ENCODE results near the gene NAB2. TPM values are rescaled to one million over a fixed set of nuclear protein-coding genes. Genes with fewer than 3 reads are reported as not detected.

Gene NAB2
- total RNA-seq, 1 experiment from 2014 or later: 20.8 TPM

DNA sequence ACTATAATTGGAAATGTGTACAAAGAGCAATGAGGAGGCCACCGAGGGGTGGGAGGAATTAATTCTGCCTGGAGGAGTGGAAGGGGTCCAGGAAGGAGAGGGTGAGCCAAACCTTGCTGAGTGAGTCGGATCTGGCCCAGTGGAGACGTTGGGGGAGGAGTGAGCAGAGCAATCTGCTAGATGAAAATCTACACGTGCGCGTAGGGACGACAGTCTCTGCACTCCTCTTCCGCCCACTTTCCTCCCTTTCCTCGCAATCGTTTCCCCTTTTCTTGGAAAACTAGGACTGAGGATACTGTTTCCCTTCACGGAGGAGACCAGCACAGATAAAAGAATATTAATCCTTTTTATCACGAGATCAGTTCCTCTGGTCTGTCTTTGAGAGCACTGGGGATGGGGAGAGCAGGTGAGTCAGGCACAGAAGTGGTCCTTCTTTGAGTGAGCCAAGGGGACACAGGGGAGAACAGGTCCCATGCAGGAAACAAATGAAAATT is 2.9 kb upstream of the NAB2 start:
- Histone ChIP-seq H3K4me3 (ENCODE audit: insufficient read depth, low read depth, low read length) (peak overlapping the region; percentile 78), H3K36me3 (replicated peaks; ENCODE audit: control insufficient read depth, insufficient read depth, low read length) (no peaks in the 10 kb centered on the region), H3K27me3 (ENCODE audit: control insufficient read depth, insufficient read depth, low read length) (peaks cover 4% of the 10 kb centered on the region; the same call in 1 of the 2 replicates)
- DNase-seq: peak; percentile 26

DNA sequence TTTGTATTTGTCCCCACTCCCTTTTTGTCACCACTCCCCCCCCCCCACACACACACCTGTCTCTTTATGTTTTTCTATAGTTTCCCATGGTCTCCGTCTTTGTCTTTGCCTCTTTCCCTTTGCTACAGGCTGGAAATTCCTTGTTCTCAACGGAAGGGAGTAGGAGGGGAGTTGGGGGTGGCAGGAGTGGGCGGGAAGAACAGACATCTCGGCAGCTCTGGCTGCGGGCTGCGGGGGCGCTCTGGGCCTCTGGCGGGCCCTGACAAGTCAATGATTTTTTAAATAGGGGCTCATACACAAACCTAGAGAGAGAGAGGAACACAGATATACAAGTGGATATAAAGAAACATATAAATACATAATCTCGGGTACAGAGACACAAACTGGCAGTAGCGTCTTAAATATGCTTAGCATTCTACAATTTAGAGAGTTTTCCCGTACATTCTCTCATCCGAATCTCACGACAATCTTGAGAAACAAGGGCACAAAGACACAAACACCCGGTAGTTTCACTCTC is 2.4 kb upstream of the NAB2 start:
- H3K36me3 ChIP-seq (replicated peaks; ENCODE audit: control insufficient read depth, insufficient read depth, low read length): peaks cover 1% of the 10 kb centered on the region; the same call in 1 of the 2 replicates
- H3K27me3 ChIP-seq (ENCODE audit: control insufficient read depth, insufficient read depth, low read length): peaks cover 4% of the 10 kb centered on the region; the same call in 1 of the 2 replicates
- peak; percentile 83 for DNase-seq
- H3K4me3 ChIP-seq (ENCODE audit: insufficient read depth, low read depth, low read length): peak overlapping the region; percentile 78

DNA sequence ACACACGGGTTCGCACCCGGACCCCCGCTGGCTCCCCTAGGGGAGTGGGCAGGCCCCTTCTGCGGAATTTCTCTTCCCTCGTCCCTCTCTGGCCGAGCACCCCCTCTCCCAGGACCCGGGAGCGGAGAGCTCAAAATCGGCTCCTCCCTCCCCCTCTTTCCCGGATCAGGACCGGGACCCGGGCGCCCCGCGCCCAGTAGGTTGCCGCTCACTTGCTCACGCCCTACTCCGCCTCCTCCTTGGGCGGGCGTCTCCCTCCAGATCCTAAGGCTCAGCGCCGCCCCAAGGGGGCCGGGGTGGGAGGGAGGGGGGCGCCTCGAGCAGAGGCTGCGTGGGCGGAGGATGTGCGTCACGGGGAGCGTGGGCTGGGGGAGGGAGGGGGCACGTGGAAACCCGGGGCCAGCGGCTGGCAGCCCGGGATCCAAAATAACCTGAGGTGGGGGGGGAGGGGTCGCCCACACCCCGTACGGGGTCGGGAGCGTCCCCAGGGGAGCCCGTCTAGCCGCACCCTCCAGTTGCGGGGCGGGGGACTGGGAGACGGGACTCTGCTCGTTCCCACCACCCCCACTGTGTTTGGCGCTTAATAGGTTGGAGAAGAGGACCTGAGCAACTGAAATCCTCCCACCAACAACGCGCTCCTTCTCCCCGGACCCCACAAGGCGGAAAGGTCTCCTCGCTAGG is 1.8 kb upstream of the NAB2 start:
- Histone ChIP-seq H3K4me3 (ENCODE audit: insufficient read depth, low read depth, low read length) (peak overlapping the region; percentile 78), H3K36me3 (replicated peaks; ENCODE audit: control insufficient read depth, insufficient read depth, low read length) (peaks cover 1% of the 10 kb centered on the region; the same call in 1 of the 2 replicates), H3K27me3 (ENCODE audit: control insufficient read depth, insufficient read depth, low read length) (peaks cover 4% of the 10 kb centered on the region; the same call in 1 of the 2 replicates)
- peak; percentile 93 for DNase-seq

DNA sequence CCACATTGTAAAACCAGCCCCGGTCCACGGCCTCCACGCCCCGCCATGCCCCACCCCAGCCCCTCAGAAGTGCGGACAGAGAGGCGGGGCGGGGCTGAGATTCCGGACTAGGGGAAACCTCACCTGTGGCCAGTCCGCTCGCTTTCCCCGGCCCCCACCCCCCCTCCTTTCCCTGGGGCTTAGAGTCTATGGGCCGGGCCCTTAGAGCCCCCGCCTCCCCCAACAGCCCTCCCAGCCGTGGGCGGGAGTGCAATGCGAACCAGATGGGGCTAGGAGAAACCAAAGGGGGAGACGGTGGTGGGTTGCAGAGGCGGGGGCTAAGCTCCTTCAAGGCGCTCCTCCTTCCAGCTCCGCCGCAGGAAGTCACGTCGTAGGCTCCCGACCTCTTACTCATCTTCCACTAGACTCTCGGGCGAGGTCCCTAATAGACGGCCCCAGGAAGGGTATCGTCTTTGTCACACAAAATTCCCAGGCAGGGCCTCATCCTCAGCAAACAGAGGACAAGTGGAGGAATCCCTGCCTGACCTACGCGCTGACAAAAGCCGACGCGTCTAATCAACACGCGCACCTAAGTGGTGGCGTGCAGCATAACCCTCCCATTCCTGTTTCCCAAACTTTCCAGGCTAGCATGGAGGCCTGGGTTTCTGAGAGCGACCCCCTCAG is 1.1 kb upstream of the NAB2 start:
- peak overlapping the region; percentile 78 for H3K4me3 ChIP-seq (ENCODE audit: insufficient read depth, low read depth, low read length)
- peak; percentile 92 for DNase-seq
- H3K36me3 ChIP-seq (replicated peaks; ENCODE audit: control insufficient read depth, insufficient read depth, low read length): peaks cover 5% of the 10 kb centered on the region
- peaks cover 4% of the 10 kb centered on the region; the same call in 1 of the 2 replicates for H3K27me3 ChIP-seq (ENCODE audit: control insufficient read depth, insufficient read depth, low read length)

DNA sequence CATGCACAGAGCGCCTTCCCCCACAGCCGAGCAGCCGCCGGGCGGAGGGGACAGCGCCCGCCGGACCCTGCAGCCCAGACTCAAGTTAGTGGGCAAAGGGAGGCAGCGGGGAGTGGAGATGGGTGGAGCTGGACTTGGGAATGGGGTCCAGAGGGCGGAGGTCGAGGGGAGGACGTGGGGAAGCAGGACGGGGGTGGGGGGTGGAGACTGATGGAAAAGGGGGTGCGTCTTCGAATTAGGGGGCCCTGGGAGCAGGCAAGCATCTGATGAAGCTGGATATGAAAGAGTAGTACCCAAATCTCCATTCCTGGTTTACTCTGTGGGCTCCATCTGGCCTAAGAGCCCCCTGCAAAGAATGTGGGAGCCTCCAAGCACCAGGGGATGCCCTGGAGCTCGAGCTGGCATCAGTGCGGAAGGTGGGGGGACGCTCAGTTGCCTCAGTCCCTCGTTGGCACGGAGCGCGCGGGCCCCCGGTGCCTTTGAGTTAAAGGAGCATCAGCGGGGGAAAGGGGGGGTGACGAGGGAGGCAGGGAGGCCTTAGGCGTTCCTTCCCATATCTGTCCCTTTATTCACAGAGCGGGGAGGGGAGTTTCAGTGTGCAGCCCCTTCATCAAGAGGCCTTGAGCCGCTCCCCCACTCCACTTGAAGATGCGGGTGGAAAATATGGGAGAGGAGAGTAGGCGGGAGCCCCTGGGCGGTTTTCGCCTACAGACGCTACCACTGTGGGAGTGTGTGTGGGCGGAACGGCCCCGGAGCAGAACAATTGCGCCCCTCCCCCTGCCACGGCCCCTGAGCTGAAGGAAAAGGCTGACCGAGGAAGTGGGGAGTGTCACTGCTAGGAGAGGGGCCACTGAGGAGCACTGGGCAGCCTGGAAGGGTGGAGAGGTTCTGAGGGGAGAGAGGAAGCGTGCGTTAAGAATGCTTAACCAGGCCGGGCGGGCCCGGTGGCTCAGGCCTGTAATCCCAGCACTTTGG is 644 bp downstream of the NAB2 start:
- H3K4me3 ChIP-seq (ENCODE audit: insufficient read depth, low read depth, low read length): peak overlapping the region; percentile 95
- peak; percentile 79 for DNase-seq
- H3K27me3 ChIP-seq (ENCODE audit: control insufficient read depth, insufficient read depth, low read length): peaks cover 4% of the 10 kb centered on the region; the same call in 1 of the 2 replicates
- peaks cover 5% of the 10 kb centered on the region for H3K36me3 ChIP-seq (replicated peaks; ENCODE audit: control insufficient read depth, insufficient read depth, low read length)

DNA sequence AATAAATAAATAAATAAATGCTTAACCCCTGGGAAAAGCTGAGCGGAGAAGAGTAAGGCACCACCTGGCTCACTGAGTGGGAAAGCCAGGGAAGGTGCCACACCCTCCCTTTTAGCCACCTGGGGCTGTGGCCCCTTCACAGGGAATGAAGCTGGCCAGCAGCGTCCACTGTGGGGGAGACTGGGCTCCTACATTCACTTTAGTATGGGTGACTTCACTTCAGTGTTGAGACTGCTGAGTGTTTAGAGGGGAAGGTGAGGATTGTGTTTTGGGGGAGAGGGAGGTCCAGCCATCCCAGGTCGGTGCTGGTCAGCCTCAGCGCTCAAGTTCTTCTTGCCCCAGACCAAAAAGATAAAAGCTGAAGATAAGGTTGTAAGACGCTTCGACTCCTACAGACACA is 1.6 kb downstream of the NAB2 start:
- H3K27me3 ChIP-seq (ENCODE audit: control insufficient read depth, insufficient read depth, low read length): peaks cover 4% of the 10 kb centered on the region; the same call in 1 of the 2 replicates
- DNase-seq: peak; percentile 30
- H3K36me3 ChIP-seq (replicated peaks; ENCODE audit: control insufficient read depth, insufficient read depth, low read length): peaks cover 9% of the 10 kb centered on the region
- H3K4me3 ChIP-seq (ENCODE audit: insufficient read depth, low read depth, low read length): no peak overlapping the region

DNA sequence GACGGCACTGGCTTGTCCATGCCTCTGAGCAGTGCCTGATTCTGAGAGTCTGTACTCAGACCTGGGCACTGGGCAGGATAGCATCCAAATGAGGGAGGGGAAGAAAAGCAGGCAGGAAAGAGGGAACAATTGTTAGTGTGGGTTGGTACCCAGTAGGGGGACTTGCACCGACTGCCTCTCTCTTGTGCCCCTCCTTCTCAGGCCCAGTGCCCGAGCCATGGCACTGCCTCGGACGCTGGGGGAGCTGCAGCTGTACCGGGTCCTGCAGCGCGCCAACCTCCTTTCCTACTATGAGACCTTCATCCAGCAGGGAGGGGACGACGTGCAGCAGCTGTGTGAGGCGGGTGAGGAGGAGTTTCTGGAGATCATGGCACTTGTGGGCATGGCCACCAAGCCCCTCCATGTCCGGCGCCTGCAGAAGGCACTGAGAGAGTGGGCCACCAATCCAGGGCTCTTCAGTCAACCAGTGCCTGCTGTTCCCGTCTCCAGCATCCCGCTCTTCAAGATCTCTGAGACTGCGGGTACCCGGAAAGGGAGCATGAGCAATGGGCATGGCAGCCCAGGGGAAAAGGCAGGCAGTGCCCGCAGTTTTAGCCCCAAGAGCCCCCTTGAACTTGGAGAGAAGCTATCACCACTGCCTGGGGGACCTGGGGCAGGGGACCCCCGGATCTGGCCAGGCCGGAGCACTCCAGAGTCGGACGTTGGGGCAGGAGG is 2.2 kb downstream of the NAB2 start:
- Histone ChIP-seq H3K4me3 (ENCODE audit: insufficient read depth, low read depth, low read length) (no peak overlapping the region), H3K27me3 (ENCODE audit: control insufficient read depth, insufficient read depth, low read length) (peaks cover 4% of the 10 kb centered on the region; the same call in 1 of the 2 replicates), H3K36me3 (replicated peaks; ENCODE audit: control insufficient read depth, insufficient read depth, low read length) (peaks cover 11% of the 10 kb centered on the region)
- DNase-seq: peak; percentile 35

DNA sequence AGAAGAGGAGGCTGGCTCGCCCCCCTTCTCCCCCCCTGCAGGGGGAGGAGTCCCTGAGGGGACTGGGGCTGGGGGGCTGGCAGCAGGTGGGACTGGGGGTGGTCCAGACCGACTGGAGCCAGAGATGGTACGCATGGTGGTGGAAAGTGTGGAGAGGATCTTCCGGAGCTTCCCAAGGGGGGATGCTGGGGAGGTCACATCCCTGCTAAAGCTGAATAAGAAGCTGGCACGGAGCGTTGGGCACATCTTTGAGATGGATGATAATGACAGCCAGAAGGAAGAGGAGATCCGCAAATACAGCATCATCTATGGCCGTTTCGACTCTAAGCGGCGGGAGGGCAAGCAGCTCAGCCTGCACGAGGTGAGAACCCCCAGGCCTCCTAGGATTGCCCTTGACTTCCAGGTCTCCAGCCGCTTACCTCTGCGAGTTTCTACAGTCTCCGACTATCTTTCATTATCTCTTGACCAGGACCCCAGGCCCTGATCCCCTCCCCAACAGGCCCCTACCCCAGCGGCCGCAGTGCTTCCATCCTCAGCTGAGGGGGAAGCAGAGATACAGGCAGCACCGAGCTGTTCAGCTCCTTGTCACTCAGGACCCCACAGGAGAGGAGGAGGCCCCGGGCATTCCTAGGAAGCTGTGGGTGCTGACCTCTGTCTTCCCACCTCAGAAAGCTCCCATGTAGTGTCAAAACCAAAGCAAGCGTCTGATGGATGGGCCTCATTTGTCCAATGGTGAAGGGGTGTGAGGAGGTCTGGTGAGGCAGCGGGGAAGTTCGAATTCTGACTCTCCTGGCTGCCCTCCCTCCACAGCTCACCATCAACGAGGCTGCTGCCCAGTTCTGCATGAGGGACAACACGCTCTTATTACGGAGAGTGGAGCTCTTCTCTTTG is 3.0 kb downstream of the NAB2 start:
- peak; percentile 24 for DNase-seq
- peaks cover 4% of the 10 kb centered on the region; the same call in 1 of the 2 replicates for H3K27me3 ChIP-seq (ENCODE audit: control insufficient read depth, insufficient read depth, low read length)
- H3K36me3 ChIP-seq (replicated peaks; ENCODE audit: control insufficient read depth, insufficient read depth, low read length): peaks cover 15% of the 10 kb centered on the region
- no peak overlapping the region for H3K4me3 ChIP-seq (ENCODE audit: insufficient read depth, low read depth, low read length)

DNA sequence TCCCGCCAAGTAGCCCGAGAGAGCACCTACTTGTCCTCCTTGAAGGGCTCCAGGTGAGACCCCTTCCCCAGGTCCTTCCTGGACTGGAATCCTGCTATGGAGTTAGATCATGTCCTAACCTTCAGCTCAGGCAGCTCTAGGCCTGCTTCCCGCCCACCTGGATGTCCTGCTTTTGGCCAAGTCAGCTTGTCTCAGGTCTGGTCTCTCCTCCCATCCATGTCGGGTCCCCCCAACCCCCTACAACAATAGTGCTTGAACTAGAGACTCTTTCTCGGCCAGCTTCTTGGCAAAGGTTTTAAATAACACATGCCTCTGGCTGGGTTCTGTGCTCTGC is 3.6 kb downstream of the NAB2 start:
- H3K36me3 ChIP-seq (replicated peaks; ENCODE audit: control insufficient read depth, insufficient read depth, low read length): peaks cover 15% of the 10 kb centered on the region
- peaks cover 4% of the 10 kb centered on the region; the same call in 1 of the 2 replicates for H3K27me3 ChIP-seq (ENCODE audit: control insufficient read depth, insufficient read depth, low read length)
- H3K4me3 ChIP-seq (ENCODE audit: insufficient read depth, low read depth, low read length): no peak overlapping the region
- DNase-seq: no peak

DNA sequence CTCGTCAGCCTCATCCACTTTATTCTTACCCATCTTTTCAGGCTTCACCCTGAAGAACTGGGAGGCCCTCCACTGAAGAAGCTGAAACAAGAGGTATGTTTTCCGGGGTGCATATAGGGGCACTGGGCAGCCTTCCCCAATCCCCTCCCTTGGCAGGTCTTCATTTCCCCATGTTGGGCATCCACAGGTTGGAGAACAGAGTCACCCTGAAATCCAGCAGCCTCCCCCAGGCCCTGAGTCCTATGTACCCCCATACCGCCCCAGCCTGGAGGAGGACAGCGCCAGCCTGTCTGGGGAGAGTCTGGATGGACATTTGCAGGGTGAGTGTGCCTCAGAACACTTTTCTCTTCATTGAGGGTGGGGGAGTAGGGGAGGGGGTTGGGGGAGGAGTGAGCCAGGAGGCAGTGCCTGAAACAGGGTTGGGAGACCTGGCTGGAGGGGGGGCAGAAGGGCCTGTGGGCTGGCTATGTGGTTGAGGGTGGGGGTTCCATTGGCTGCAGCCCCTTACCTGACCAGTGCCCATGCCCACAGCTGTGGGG is 4.0 kb downstream of the NAB2 start:
- no peak overlapping the region for H3K4me3 ChIP-seq (ENCODE audit: insufficient read depth, low read depth, low read length)
- H3K36me3 ChIP-seq (replicated peaks; ENCODE audit: control insufficient read depth, insufficient read depth, low read length): peaks cover 15% of the 10 kb centered on the region
- no peak for DNase-seq
- H3K27me3 ChIP-seq (ENCODE audit: control insufficient read depth, insufficient read depth, low read length): peaks cover 4% of the 10 kb centered on the region; the same call in 1 of the 2 replicates

DNA sequence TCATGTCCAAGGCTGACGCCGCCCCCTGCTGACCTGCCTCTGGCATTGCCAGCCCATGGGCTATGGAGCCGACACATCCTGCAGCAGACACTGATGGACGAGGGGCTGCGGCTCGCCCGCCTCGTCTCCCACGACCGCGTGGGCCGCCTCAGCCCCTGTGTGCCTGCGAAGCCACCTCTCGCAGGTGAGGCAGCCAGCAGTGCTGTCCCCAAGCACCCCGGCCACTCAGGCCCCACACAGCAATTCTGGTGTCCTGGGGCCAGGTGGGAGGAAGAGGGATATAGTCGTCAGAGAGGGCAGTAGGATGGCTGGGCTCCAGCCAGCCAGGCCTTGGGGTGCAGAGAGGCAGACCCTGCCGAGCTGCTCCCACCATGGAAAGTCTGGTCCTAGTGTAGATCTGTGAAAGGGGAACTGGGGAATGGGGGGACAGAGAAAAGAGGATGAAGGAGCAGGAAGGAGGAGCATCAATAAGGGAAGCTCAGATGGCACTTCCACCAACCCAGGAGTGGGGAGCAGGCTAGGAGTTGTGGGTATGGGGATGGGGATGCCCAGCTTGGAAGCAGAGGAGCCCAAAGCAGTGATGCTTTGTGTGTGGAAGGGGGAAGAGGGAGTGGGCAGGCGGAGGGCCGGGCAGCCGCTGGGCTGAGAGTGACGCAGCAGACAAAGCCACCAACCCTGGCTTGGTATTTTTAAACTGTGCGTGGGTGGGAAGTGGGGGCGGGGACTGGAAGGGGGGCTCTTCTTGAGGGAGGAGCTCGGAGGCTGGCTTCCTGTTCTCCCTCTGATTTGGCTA is 4.7 kb downstream of the NAB2 start:
- peaks cover 15% of the 10 kb centered on the region for H3K36me3 ChIP-seq (replicated peaks; ENCODE audit: control insufficient read depth, insufficient read depth, low read length)
- H3K4me3 ChIP-seq (ENCODE audit: insufficient read depth, low read depth, low read length): no peak overlapping the region
- DNase-seq: peak; percentile 93

More for the DNA sequence above, 4.7 kb downstream of the NAB2 start:
- peaks cover 4% of the 10 kb centered on the region; the same call in 1 of the 2 replicates for H3K27me3 ChIP-seq (ENCODE audit: control insufficient read depth, insufficient read depth, low read length)
